ENCODE measurements around the gene WDFY1. TPM values are rescaled to one million over a fixed set of nuclear protein-coding genes. Genes with fewer than 3 reads are reported as not detected.
"Not testable (repeated sequence)": the region's sequence is repeated elsewhere in the genome, so short reads cannot be mapped to it uniquely, and the experiment has no call there.

WDFY1 gene
- total and polyA plus RNA-seq, 5 donors from 2014 or later = 24.9 to 67.1 (median 26.2) TPM

DNA sequence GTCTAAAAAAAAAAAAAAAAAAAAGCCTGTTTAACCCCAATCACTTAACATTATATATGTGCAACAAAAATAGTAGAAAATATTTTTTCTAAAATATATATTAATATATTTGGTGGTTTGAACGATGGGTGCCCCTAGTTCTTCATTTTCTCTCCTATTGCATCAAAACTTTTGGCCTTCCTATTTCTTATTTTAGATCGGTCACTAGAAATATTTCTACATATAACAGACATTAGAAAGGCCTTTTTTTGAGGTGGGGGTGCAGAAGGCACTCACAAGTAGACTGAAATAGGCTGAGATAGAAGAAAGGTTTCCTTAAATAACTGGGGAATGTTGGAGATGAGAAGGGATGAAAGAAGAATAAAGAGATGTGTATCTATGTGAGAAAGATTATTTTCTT, 58.4 kb downstream of the WDFY1 start:
- Mint-ChIP-seq H3K36me3 (peaks cover 29% of the 10 kb centered on the region), H3K9me3 (peaks cover 0 to 2% (median 0%) of the 10 kb centered on the region in 7 donors), H3K4me3 (no peak overlapping the region), H3K4me1 (peaks cover 0 to 5% (median 0%) of the 10 kb centered on the region in 4 donors), H3K27me3 (no peaks in the 10 kb centered on the region), H3K27ac (no peak overlapping the region)
- H3K27ac ChIP-seq (ENCODE audit: insufficient read depth, low read length, poor library complexity, severe bottlenecking) = no peak overlapping the region
- peaks cover 46% of the 10 kb centered on the region for H3K36me3 ChIP-seq (ENCODE audit: control insufficient read depth, insufficient read depth, low read length)
- no peak for ATAC-seq (ENCODE audit: low read depth in 2 of 2)
- no peaks in the 10 kb centered on the region for H3K9me3 ChIP-seq (ENCODE audit: control insufficient read depth in 2 of 2, low read length in 2 of 2)
- no peaks in the 10 kb centered on the region for H3K27me3 ChIP-seq (ENCODE audit: control insufficient read depth, insufficient read depth, low read length)
- no peak for DNase-seq
- no peak overlapping the region for H3K4me3 ChIP-seq (ENCODE audit: low read depth, low read length)
- no peaks in the 10 kb centered on the region for H3K4me1 ChIP-seq (ENCODE audit: control insufficient read depth, insufficient read depth, low read length, poor library complexity, severe bottlenecking)

GRCh38 chr2:223884399-223884798, 60.7 kb downstream of the WDFY1 start:
- H3K27me3 Mint-ChIP-seq = no peaks in the 10 kb centered on the region
- H3K27ac Mint-ChIP-seq = no peak overlapping the region
- peaks cover 44% of the 10 kb centered on the region for H3K36me3 Mint-ChIP-seq
- peaks cover 0 to 5% (median 0%) of the 10 kb centered on the region in 4 donors for H3K4me1 Mint-ChIP-seq
- Histone ChIP-seq H3K36me3 (ENCODE audit: control insufficient read depth, insufficient read depth, low read length) (peaks cover 57% of the 10 kb centered on the region), H3K27ac (ENCODE audit: insufficient read depth, low read length, poor library complexity, severe bottlenecking) (no peak overlapping the region), H3K27me3 (ENCODE audit: control insufficient read depth, insufficient read depth, low read length) (no peaks in the 10 kb centered on the region), H3K9me3 (ENCODE audit: control insufficient read depth in 2 of 2, low read length in 2 of 2) (no peaks in the 10 kb centered on the region), H3K4me3 (ENCODE audit: low read depth, low read length) (no peak overlapping the region), H3K4me1 (ENCODE audit: control insufficient read depth, insufficient read depth, low read length, poor library complexity, severe bottlenecking) (no peaks in the 10 kb centered on the region)
- DNase-seq = no peak
- no peak overlapping the region for H3K4me3 Mint-ChIP-seq
- no peak for ATAC-seq (ENCODE audit: low read depth in 2 of 2)
- peaks cover 0 to 2% (median 0%) of the 10 kb centered on the region in 7 donors for H3K9me3 Mint-ChIP-seq

- Histone ChIP-seq H3K27me3 (ENCODE audit: control insufficient read depth, insufficient read depth, low read length) (no peaks in the 10 kb centered on the region), H3K9me3 (ENCODE audit: control insufficient read depth in 2 of 2, low read length in 2 of 2) (no peaks in the 10 kb centered on the region), H3K4me1 (ENCODE audit: control insufficient read depth, insufficient read depth, low read length, poor library complexity, severe bottlenecking) (no peaks in the 10 kb centered on the region), H3K4me3 (ENCODE audit: low read depth, low read length) (no peak overlapping the region), H3K36me3 (ENCODE audit: control insufficient read depth, insufficient read depth, low read length) (peaks cover 66% of the 10 kb centered on the region), H3K27ac (ENCODE audit: insufficient read depth, low read length, poor library complexity, severe bottlenecking) (no peak overlapping the region)
- Mint-ChIP-seq H3K4me3 (no peak overlapping the region), H3K36me3 (peaks cover 51% of the 10 kb centered on the region), H3K4me1 (peaks cover 0 to 5% (median 0%) of the 10 kb centered on the region in 4 donors), H3K9me3 (no peaks in the 10 kb centered on the region), H3K27ac (peak overlapping the region in 1 of 3 donors; percentile 48), H3K27me3 (no peaks in the 10 kb centered on the region)
- DNase-seq = no peak
- no peak for ATAC-seq (ENCODE audit: low read depth in 2 of 2)
Measured at GRCh38 chr2:223882715-223883114, 62.4 kb downstream of the WDFY1 start.

DNA sequence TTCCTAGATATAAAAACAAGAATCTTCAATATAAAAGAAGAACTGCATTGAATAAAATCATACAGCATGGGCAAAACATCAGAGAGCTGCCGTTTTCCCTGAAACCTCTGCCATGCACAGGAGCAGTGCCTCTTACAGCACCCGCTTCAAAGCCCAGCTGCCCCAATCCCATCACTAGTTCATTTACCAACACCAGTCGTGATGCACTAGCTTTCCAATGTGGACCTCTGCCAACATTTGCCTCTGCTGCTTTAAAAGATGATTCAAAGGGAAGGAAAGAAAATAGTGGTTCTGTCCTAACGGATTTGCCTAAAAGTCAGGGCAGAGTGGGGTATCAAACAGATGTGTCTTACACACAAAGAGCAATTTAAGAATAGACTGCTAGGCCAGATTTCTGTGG, 64.3 kb downstream of the WDFY1 start:
- Histone ChIP-seq H3K4me1 (ENCODE audit: control insufficient read depth, insufficient read depth, low read length, poor library complexity, severe bottlenecking) (no peaks in the 10 kb centered on the region), H3K4me3 (ENCODE audit: low read depth, low read length) (no peak overlapping the region), H3K27ac (ENCODE audit: insufficient read depth, low read length, poor library complexity, severe bottlenecking) (no peak overlapping the region), H3K27me3 (ENCODE audit: control insufficient read depth, insufficient read depth, low read length) (no peaks in the 10 kb centered on the region), H3K9me3 (ENCODE audit: control insufficient read depth in 2 of 2, low read length in 2 of 2) (no peaks in the 10 kb centered on the region), H3K36me3 (ENCODE audit: control insufficient read depth, insufficient read depth, low read length) (peaks cover 73% of the 10 kb centered on the region)
- DNase-seq (no peak), ATAC-seq (ENCODE audit: low read depth in 2 of 2) (no peak)
- H3K4me3 Mint-ChIP-seq = no peak overlapping the region
- H3K9me3 Mint-ChIP-seq = no peaks in the 10 kb centered on the region
- H3K27me3 Mint-ChIP-seq = no peaks in the 10 kb centered on the region
- H3K4me1 Mint-ChIP-seq = no peaks in the 10 kb centered on the region
- peaks cover 52% of the 10 kb centered on the region for H3K36me3 Mint-ChIP-seq
- H3K27ac Mint-ChIP-seq = peak overlapping the region in 1 of 3 donors; percentile 60

DNA sequence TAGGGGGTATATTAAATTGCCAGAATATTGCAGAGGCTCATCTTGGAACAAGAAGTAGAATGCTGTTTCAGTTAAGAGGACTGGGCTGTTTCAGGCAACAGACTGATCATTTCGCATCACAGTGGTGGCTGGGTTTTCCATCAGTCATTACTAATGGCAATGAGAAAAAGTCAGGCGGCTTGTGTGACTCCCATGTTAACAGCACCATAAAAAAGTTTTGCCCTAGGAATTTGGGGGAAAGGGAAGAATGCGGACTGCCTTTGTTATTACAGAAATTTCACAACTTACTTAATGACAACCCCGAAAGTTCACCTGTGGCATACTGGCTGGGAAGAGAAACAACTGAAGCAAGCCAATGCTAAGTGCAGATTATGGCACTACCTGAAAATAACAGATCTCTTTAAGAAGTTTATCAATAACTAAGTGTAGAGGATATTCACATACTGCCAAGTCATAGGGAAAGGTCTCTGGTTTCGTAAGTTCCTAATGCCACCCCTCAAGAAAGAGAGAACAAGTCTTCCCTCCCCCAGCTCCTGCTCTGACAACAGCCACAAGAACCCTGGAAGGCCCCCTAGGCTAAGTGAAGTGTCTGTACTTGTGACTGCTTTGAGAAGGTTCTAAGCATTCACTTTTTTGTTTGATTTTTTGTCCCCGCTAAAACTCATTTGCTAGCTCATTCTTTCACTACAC, 67.3 kb downstream of the WDFY1 start:
- Mint-ChIP-seq H3K27ac (no peak overlapping the region), H3K27me3 (no peaks in the 10 kb centered on the region), H3K4me3 (no peak overlapping the region), H3K4me1 (peaks cover 0 to 2% (median 0%) of the 10 kb centered on the region in 4 donors), H3K36me3 (peaks cover 57% of the 10 kb centered on the region), H3K9me3 (no peaks in the 10 kb centered on the region)
- Histone ChIP-seq H3K4me1 (ENCODE audit: control insufficient read depth, insufficient read depth, low read length, poor library complexity, severe bottlenecking) (no peaks in the 10 kb centered on the region), H3K9me3 (ENCODE audit: control insufficient read depth in 2 of 2, low read length in 2 of 2) (no peaks in the 10 kb centered on the region), H3K27me3 (ENCODE audit: control insufficient read depth, insufficient read depth, low read length) (no peaks in the 10 kb centered on the region), H3K27ac (ENCODE audit: insufficient read depth, low read length, poor library complexity, severe bottlenecking) (no peak overlapping the region), H3K36me3 (ENCODE audit: control insufficient read depth, insufficient read depth, low read length) (peaks cover 69% of the 10 kb centered on the region), H3K4me3 (ENCODE audit: low read depth, low read length) (no peak overlapping the region)
- ATAC-seq (ENCODE audit: low read depth in 2 of 2) (no peak), DNase-seq (no peak)

DNA sequence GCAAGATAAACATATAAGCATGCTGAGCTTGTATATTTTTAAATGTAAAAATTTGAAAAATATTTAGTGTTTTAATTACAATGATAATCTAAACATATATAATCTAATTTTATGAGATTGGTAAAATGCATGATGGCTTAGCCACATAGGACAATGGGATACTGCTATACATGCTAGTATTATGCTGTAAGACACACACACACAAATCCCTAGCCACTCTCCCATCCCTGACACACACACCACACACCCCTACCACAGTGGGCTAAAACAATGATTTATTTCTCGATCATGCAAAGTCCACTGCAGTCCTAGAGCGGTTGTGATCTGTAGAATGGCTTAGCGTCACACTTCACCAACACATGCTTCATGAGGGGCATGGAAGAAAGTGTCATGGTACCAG, 71.5 kb downstream of the WDFY1 start:
- Histone ChIP-seq H3K27me3 (ENCODE audit: control insufficient read depth, insufficient read depth, low read length) (no peaks in the 10 kb centered on the region), H3K4me3 (ENCODE audit: low read depth, low read length) (no peak overlapping the region), H3K27ac (ENCODE audit: insufficient read depth, low read length, poor library complexity, severe bottlenecking) (no peak overlapping the region), H3K4me1 (ENCODE audit: control insufficient read depth, insufficient read depth, low read length, poor library complexity, severe bottlenecking) (no peaks in the 10 kb centered on the region), H3K9me3 (ENCODE audit: control insufficient read depth in 2 of 2, low read length in 2 of 2) (no peaks in the 10 kb centered on the region), H3K36me3 (ENCODE audit: control insufficient read depth, insufficient read depth, low read length) (peaks cover 45% of the 10 kb centered on the region)
- no peaks in the 10 kb centered on the region for H3K27me3 Mint-ChIP-seq
- H3K4me1 Mint-ChIP-seq = peaks cover 0 to 4% (median 0%) of the 10 kb centered on the region in 4 donors
- peak overlapping the region in 1 of 3 donors; percentile 17 for H3K27ac Mint-ChIP-seq
- no peak for DNase-seq
- ATAC-seq (ENCODE audit: low read depth in 2 of 2) = no peak
- H3K9me3 Mint-ChIP-seq = no peaks in the 10 kb centered on the region
- no peak overlapping the region for H3K4me3 Mint-ChIP-seq
- peaks cover 51% of the 10 kb centered on the region for H3K36me3 Mint-ChIP-seq

- H3K9me3 Mint-ChIP-seq; DNase-seq; H3K4me1 ChIP-seq (ENCODE audit: control insufficient read depth, insufficient read depth, low read length, poor library complexity, severe bottlenecking); H3K9me3 ChIP-seq (ENCODE audit: control insufficient read depth in 2 of 2, low read length in 2 of 2); H3K4me3 ChIP-seq (ENCODE audit: low read depth, low read length); H3K4me3 Mint-ChIP-seq; H3K27ac Mint-ChIP-seq; H3K27me3 ChIP-seq (ENCODE audit: control insufficient read depth, insufficient read depth, low read length); H3K27ac ChIP-seq (ENCODE audit: insufficient read depth, low read length, poor library complexity, severe bottlenecking); H3K4me1 Mint-ChIP-seq; ATAC-seq (ENCODE audit: low read depth in 2 of 2); H3K27me3 Mint-ChIP-seq: not testable (repeated sequence)
- peaks cover 42% of the 10 kb centered on the region for H3K36me3 Mint-ChIP-seq
- H3K36me3 ChIP-seq (ENCODE audit: control insufficient read depth, insufficient read depth, low read length) = peaks cover 36% of the 10 kb centered on the region
Measured at GRCh38 chr2:223872772-223873171, 72.4 kb downstream of the WDFY1 start.

DNA sequence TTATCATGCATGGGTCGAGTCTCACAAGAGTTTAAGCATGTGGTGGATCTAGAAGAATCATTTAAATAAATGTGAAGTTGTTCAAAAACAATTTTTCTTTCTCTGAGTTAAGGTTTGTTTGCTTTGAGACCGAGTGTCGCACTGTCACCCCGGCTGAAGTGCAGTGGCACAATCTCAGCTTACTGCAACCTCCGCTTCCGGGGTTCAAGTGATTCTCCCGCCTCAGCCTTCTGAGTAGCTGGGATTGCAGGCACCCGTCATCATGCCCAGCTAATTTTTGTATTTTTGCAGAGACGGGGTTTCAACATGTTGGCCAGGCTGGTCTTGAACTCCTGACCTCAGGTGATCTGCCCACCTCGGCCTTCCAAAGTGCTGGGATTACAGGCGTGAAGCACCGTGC, 73.5 kb downstream of the WDFY1 start:
- Mint-ChIP-seq H3K36me3 (peaks cover 32% of the 10 kb centered on the region), H3K27ac (peak overlapping the region in 2 of 3 donors; percentile 6 to 52)
- H3K27ac ChIP-seq (ENCODE audit: insufficient read depth, low read length, poor library complexity, severe bottlenecking); DNase-seq; H3K4me1 Mint-ChIP-seq; H3K9me3 ChIP-seq (ENCODE audit: control insufficient read depth in 2 of 2, low read length in 2 of 2); ATAC-seq (ENCODE audit: low read depth in 2 of 2); H3K4me3 ChIP-seq (ENCODE audit: low read depth, low read length); H3K27me3 Mint-ChIP-seq; H3K4me1 ChIP-seq (ENCODE audit: control insufficient read depth, insufficient read depth, low read length, poor library complexity, severe bottlenecking); H3K4me3 Mint-ChIP-seq; H3K9me3 Mint-ChIP-seq; H3K27me3 ChIP-seq (ENCODE audit: control insufficient read depth, insufficient read depth, low read length): not testable (repeated sequence)
- H3K36me3 ChIP-seq (ENCODE audit: control insufficient read depth, insufficient read depth, low read length) = peaks cover 25% of the 10 kb centered on the region

All from CD4-positive, CD25-positive, alpha-beta regulatory T cell (primary cell).